Kidney (tissue), 14 donors: Measurements from ENCODE around the gene PHACTR1. TPM values are rescaled to one million over a fixed set of nuclear protein-coding genes. Genes with fewer than 3 reads are reported as not detected.

ENCODE experiments used
- DNase-seq, 5 donors: peaks; one replicate each; pipeline ENCODE4 v3.0.0-alpha.2; 2013 to 2020
- FAIRE-seq: peaks from 2 replicates; lab custom pipeline; 2012; peaks lifted over from hg19 to GRCh38; lab: Jason Lieb, UNC
- H3K27ac ChIP-seq, 2 donors: one replicate each; pipeline ENCODE4 v1.7.0; 2013; ENCODE audit warnings: low read depth in 2 of 2, low read length in 2 of 2, inconsistent platforms in 1 of 2
- H3K27me3 ChIP-seq: one replicate; pipeline ENCODE4 v1.7.1; 2013; ENCODE audit warnings: low read length, inconsistent platforms; ENCODE audit not compliant: control insufficient read depth, insufficient read depth
- H3K36me3 ChIP-seq, 3 donors: one replicate each; pipeline versions ENCODE4 v1.7.0 to v1.7.1; 2013; ENCODE audit warnings: low read length in 3 of 3, control low read depth in 1 of 3, inconsistent platforms in 1 of 3; ENCODE audit not compliant: insufficient read depth in 3 of 3, control insufficient read depth in 2 of 3
- H3K4me1 ChIP-seq, 3 donors: one replicate each; pipeline versions ENCODE4 v1.7.0 to v1.7.1; 2013; ENCODE audit warnings: low read length in 3 of 3, inconsistent platforms in 1 of 3, low read depth in 1 of 3; ENCODE audit not compliant: control insufficient read depth in 2 of 3, insufficient read depth in 2 of 3
- H3K4me3 ChIP-seq, 3 donors: one replicate each; pipeline versions ENCODE4 v1.7.0 to v1.8.1; 2013; ENCODE audit warnings: low read length in 3 of 3, control low read depth in 1 of 3, inconsistent platforms in 1 of 3
- H3K9ac ChIP-seq, 3 donors: one replicate each; pipeline versions ENCODE4 v1.7.0 to v1.7.1; 2013; ENCODE audit warnings: low read length in 3 of 3, control low read depth in 1 of 3, inconsistent platforms in 1 of 3
- H3K9me3 ChIP-seq, 3 donors: one replicate each; pipeline versions ENCODE4 v1.7.0 to v1.7.1; 2013; ENCODE audit warnings: low read length in 3 of 3, control low read depth in 1 of 3, inconsistent platforms in 1 of 3; ENCODE audit not compliant: control insufficient read depth in 2 of 3, insufficient read depth in 1 of 3
- intact Hi-C: fragments of 100-400 bp; cut with DNase I; formaldehyde crosslinking; loops from one replicate; pipeline ENCODE4 v1.11.1; 2022
- polyA plus RNA-seq: library from polyadenylated mRNA; stranded (reverse); fragments of 350-450 nt; fragmentation: Illumina TruSeq; extraction: RNeasy Lipid Tissue Mini Kit (QIAGEN cat#74804); gene quantifications from one replicate; pipeline ENCODE4 v1.2.3, GENCODE V29; 2014; ENCODE audit warnings: low read depth, low replicate concordance; ENCODE audit not compliant: insufficient read depth
- total RNA-seq: library from RNA; stranded (reverse); fragmentation: NEBNext Ultra II Directional; extraction: Animal tissue kit (Norgen Biotek cat#: 25700); gene quantifications from one replicate; pipeline ENCODE4 v1.2.1, GENCODE V29; 2021
- TF ChIP-seq, protein P1 (sequence below): IDR thresholded peaks from 3 replicates; pipeline ENCODE4 v1.5.1; 2012; ENCODE audit warnings: mild to moderate bottlenecking, moderate library complexity, borderline replicate concordance; ENCODE audit not compliant: insufficient read depth; ENCODE audit errors: extremely low read depth
- donor health status: control.
- donor health status: control.
- donor health status: control.
- donor health status: control.
- donor health status: control.
- donor health status: DM: yes; HTN: yes; CAD: no.
- donor health status: Normal renal cell carcinoma (clear cell type).

The PHACTR1 gene
- total and polyA plus RNA-seq, 2 donors from 2014 or later: 3.3 to 33.6 TPM

DNA sequence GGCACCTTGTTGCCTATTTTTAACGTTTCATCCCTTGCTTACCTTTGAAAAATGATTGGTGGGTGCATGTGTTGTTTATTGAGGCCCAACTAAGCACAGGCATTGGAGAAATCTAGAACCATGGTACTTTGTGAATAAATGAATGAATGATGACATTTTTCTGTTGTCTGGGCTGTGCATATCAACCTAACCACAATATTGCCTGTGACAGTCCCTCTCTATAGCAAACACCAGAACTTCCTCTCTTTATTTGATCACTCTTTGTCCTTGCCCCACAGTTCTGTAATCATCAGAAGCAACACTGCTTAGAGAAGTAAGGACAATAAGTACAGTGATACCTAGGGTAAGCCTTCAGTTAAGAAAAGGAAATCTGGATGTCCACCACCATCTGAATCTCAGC is 536.7 kb downstream of the PHACTR1 start:
- Histone ChIP-seq H3K27ac (no peak overlapping the region), H3K9me3 (peaks cover 0 to 13% (median 0%) of the 10 kb centered on the region in 3 donors), H3K27me3 (no peaks in the 10 kb centered on the region), H3K4me1 (peaks cover 0 to 3% (median 0%) of the 10 kb centered on the region in 3 donors), H3K9ac (no peak overlapping the region), H3K4me3 (no peak overlapping the region), H3K36me3 (no peaks in the 10 kb centered on the region)
- TF ChIP-seq, protein P1, sequence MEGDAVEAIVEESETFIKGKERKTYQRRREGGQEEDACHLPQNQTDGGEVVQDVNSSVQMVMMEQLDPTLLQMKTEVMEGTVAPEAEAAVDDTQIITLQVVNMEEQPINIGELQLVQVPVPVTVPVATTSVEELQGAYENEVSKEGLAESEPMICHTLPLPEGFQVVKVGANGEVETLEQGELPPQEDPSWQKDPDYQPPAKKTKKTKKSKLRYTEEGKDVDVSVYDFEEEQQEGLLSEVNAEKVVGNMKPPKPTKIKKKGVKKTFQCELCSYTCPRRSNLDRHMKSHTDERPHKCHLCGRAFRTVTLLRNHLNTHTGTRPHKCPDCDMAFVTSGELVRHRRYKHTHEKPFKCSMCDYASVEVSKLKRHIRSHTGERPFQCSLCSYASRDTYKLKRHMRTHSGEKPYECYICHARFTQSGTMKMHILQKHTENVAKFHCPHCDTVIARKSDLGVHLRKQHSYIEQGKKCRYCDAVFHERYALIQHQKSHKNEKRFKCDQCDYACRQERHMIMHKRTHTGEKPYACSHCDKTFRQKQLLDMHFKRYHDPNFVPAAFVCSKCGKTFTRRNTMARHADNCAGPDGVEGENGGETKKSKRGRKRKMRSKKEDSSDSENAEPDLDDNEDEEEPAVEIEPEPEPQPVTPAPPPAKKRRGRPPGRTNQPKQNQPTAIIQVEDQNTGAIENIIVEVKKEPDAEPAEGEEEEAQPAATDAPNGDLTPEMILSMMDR: no peak
- FAIRE-seq (no peak), DNase-seq (no peak)
- intact Hi-C loops: no loop called here

DNA sequence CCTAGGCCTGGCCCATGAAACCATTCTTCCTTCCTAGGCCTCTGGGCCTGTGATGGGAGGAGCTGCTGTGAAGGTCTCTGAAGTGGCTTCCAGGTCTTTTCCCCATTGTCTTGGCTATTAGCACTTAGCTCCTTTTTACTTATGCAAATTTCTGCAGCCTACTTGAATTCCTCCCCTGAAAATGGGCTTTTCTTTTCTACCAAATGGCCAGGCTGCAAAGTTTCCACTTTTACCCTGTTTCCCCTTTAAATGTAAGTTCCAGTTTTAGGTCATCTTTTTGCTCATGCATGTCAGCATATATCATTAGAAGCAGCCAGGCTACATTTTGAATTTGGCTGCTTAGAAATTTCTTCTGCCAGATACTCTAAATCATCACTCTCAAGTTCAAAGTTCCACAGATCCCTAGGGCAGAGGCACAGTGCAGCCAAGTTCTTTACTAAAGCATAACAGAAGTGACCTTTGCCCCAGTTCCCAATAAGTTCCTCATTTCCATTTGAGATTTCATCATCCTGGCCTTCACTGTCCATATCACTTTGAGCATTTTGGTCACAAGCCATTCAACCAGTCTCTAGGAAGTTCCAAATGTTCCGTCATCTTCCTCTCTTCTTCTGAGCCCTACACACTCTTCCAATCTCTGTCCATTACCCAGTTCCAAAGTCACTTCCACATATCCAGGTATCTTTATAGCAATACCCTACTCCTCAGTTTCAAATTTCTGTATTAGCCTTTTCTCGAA is 539.9 kb downstream of the PHACTR1 start:
- Histone ChIP-seq H3K27me3 (no peaks in the 10 kb centered on the region), H3K36me3 (no peaks in the 10 kb centered on the region), H3K9ac (no peak overlapping the region), H3K4me1 (peaks cover 0 to 3% (median 0%) of the 10 kb centered on the region in 3 donors), H3K27ac (no peak overlapping the region), H3K4me3 (no peak overlapping the region), H3K9me3 (peaks cover 0 to 13% (median 0%) of the 10 kb centered on the region in 3 donors)
- TF ChIP-seq, protein P1: no peak
- intact Hi-C loops: no loop called here
- FAIRE-seq (no peak), DNase-seq (no peak)

DNA sequence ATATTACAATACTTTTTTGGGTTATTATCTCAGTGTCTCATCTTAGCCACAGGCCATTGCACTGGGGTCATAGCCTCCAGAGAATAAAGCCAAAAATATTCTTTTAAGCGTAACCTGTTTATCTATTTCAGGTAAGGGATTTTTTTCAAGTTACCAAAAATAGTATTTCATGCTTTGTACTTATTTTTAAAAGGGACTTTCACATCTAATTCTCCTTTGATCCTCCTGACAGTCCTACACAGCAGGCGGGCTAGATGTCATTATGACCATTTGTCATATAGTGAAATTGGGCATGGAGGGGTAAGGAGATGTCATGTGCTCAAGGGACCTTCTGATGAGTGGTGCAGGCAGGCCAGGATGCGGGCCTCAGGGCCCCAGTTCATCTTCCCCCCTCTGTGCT is 542.8 kb downstream of the PHACTR1 start:
- no peak overlapping the region for H3K27ac ChIP-seq
- FAIRE-seq (no peak), DNase-seq (no peak)
- no peaks in the 10 kb centered on the region for H3K36me3 ChIP-seq
- peaks cover 0 to 11% (median 0%) of the 10 kb centered on the region in 3 donors for H3K9me3 ChIP-seq
- intact Hi-C loops: no loop called here
- no peaks in the 10 kb centered on the region for H3K27me3 ChIP-seq
- TF ChIP-seq, protein P1: no peak
- no peak overlapping the region for H3K4me3 ChIP-seq
- peaks cover 0 to 3% (median 0%) of the 10 kb centered on the region in 3 donors for H3K4me1 ChIP-seq
- no peak overlapping the region for H3K9ac ChIP-seq
